GM18519 (cell line): ENCODE measurements around the gene C2orf92.

Experiments used
- ATAC-seq: cut with Tn5 transposase; IDR thresholded peaks from one replicate; pipeline ENCODE4 v1.9.1; 2021; ENCODE audit warnings: mild to moderate bottlenecking, moderate library complexity; ENCODE audit not compliant: unreplicated experiment, low FRiP score

The C2orf92 gene

DNA sequence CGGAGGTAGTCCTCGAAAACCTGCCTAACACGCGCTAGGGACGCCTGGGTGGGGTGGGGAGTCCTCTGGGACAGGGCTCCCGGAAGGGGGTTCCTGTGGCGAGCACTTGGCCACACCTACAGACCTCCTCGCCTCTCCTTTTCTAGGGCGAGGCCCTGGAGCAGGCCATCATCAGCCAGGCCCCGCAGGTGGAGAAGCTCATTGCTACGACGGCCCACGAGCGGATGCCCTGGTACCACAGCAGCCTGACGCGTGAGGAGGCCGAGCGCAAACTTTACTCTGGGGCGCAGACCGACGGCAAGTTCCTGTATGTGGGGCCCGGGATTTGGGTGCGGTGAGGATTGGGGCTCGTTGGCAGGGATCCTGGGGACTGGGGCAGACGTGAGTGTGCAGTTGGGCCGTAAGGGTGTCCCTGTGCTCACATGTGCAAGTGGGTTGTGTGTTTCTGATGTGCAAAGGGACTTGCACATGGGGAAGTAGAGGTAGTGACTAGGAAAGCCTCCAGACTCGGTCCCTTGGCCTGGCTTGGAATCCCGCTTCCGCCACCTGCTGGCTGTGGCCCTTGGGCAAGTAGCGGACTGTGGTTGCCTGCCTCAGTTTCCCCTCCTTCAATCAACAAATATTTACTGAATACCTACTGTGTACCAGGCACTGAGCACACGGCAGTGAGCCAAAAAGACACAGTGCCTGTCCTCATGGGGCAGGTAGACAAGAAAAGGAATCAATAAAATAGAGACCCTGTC is 55.6 kb downstream of the C2orf92 start:
- no peak for ATAC-seq

DNA sequence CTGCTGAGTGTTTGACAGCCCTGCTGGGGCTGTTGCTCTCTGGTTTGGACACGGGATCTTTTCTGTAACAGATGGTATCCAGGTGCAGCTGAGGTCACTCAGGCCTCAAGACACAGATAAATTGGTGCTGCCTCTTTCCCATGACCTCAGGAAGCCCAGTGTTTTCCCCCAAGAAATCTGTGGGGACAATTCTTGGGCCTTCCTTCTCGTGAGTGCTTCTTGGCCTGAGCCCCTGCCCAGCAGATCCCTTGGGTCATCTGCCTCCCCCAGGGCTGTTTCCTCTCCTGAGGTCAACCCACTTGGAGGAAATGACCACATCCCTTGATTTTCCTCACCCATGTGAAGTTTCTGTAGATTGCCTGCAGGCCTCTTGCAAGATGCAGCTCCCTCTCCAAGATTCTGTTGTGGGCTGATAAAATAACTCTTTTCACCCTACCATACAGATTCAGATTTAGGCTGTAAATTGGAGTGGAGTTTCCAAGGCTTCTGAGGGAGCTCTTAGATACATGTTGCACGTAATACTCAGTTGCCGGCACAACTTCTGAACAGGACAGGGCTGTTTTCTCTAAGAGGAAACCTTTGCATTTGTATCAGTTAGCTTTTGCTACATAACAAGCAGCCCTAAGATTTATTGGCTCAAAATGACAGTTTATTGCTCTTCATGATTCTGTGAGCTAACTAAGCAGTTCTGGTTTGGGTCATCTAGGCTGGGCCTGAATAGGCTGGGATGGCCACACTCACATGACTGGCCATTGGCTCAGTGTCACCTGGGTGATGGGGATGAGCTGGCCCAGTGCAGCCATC is 57.0 kb downstream of the C2orf92 start:
- ATAC-seq = no peak

DNA sequence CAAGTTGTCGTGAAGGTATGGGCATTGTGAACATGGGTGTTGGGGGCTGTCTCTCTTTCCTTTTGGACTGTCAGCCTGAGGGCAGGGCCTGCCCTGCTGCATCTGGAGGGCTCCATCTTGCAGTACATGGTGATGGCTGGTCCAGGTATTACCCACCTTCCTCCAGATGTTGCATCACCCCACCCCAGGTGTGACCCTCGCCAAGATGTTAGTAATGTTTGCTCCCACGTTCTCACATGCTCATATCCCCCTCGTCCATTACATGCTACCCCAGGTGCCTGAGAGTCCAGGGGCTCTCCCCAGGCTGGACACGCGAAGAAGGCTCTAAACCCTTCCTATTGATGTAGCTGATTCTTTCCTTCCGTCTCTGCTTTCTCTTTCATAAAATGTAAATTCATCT is 57.8 kb downstream of the C2orf92 start:
- no peak for ATAC-seq

DNA sequence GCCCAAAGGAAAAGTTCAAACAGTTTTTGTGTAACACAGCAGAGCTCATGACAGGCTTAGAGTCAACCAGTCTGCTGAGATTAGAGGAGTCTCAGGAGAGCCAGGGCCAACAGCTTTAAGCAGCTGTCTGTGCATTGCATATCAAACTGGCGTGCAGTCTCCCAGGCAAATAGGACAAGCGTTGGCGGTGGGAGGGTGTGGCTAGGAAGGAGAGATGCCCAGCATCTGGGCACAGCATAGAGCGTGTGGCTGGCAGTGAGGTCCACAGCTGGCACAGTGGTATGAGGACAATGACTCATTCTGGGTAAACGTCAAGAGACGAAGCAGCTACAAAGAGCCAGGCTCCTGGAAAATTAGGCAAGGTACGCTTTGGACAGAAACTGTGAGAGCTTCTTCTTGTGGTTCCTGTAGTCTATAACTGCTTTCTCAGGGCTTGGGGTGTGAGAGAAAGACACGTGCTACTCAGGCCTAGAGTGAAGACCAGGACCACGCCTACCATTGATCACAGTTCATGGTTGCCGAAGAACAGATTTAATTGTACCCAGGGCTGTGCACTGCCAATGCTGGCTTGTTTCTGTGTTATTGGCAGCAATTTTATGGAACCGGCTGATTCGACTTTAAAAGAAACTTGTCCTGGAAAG is 58.7 kb downstream of the C2orf92 start:
- ATAC-seq = no peak

DNA sequence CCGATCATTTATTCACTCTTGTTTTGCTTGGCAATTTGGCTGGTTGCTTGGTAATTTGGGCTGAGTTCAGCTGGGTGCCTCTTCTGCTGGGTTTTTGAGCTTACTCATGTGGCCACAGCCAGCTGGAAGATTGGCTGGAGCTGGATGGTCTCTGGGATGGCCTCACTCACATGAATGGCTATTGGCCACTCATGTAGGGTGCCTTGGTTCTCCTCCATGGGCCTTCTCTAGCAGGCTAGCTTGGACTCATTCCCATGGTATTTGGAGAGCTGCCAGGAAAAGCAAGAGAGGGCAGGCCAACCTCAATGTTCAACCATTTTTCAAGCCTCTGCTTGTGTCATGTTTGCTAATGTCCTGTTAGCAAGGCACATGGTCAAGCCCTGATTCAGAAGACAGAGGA is 60.7 kb downstream of the C2orf92 start:
- ATAC-seq = no peak

DNA sequence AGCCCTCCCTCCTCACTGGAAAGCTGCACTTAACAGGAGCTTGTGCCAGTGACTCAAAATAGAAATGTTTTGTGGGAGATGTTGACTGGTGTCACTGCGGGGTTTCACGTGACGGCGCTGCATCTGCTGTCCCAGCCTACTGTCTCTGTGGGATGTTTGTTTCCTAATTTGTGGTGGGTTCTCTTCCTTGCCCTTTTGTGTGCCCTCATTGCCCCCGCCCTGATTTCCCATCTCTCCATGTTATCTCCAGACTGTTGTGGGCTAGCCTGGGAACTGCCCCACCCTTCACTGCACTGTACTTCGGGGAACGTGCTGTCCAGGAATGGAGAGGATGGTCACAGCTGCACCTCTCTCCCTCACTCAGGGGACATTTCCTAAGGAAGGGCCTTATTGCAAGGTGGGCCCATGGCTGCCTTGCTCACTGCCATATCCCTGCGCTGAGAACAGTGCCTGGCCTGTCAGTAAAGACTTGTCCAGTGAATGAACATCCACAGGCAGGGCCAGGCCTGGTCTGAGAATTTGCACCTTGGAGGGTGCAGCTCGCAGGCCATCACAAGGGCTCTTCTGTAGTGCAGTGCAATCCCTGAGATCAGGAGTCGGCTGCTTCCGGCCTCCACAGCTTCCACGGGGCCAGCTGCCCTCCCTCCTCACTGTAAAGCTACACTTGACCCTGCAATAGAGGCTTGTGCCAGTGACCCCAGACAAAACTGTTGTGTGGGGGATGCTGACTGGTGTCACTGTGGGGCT is 61.9 kb downstream of the C2orf92 start:
- ATAC-seq = no peak

DNA sequence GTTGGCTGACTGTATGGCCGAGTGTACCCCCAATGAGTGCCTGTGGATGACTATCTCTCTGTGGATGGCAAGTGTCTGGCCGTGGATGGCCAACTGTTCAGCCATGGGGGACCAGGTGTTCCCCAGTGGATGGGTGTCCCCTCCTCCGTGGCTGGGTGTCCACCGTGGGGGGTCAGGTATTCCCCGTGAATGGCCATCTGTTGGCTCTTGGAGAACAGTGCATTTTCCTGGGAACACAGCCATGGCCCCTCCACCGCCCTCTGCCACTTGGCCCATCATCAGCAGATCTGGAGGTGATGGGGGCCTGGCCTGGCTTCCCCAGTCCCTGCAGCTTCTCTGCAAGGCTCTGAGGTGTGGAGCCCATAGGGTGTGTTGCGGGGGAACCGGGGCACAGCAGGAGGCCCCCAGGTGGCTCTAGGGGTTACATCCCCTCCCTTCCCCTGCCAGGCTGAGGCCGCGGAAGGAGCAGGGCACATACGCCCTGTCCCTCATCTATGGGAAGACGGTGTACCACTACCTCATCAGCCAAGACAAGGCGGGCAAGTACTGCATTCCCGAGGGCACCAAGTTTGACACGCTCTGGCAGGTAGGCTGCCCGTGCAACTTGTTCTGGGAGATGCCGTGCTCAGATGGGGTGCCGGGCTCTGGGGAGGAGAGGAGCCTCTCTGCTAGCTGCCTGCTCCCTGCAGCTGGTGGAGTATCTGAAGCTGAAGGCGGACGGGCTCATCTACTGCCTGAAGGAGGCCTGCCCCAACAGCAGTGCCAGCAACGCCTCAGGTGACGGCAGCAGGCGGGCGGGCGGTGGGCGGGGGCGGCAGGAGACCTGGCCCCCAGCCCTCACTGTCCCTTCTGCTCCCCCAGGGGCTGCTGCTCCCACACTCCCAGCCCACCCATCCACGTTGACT is 63.2 kb downstream of the C2orf92 start:
- no peak for ATAC-seq

DNA sequence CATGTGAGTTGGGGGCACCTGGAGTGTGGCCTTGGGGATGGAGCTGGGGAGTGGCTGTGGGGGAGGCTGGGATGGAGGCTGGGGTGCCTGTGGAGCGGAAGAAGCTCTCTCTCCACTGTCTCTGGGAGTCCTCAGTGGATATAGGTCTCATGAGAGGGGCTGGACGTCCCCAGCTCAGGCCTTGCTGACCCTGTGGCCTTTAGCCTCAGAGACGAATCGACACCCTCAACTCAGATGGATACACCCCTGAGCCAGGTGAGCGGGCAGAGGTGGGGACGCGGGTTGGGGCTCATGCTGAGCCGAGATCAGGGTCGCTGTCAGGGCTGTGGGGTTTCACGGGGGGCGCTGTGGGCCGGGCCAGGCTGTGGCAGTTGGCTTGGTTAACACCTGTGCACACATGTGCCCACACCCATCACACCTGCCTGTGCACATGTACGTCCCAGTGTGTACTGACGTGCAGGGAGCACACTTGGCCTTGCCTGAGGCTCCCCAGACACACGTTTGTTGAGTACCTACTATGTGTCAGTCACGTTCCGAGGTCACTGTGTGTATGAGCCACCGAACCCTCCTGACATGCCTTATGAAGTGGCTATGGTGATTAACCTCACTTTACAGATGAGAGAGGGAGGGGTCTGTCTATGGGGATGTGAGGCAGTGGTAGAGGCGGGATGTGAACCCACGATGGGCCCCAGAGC is 64.0 kb downstream of the C2orf92 start:
- ATAC-seq = no peak

DNA sequence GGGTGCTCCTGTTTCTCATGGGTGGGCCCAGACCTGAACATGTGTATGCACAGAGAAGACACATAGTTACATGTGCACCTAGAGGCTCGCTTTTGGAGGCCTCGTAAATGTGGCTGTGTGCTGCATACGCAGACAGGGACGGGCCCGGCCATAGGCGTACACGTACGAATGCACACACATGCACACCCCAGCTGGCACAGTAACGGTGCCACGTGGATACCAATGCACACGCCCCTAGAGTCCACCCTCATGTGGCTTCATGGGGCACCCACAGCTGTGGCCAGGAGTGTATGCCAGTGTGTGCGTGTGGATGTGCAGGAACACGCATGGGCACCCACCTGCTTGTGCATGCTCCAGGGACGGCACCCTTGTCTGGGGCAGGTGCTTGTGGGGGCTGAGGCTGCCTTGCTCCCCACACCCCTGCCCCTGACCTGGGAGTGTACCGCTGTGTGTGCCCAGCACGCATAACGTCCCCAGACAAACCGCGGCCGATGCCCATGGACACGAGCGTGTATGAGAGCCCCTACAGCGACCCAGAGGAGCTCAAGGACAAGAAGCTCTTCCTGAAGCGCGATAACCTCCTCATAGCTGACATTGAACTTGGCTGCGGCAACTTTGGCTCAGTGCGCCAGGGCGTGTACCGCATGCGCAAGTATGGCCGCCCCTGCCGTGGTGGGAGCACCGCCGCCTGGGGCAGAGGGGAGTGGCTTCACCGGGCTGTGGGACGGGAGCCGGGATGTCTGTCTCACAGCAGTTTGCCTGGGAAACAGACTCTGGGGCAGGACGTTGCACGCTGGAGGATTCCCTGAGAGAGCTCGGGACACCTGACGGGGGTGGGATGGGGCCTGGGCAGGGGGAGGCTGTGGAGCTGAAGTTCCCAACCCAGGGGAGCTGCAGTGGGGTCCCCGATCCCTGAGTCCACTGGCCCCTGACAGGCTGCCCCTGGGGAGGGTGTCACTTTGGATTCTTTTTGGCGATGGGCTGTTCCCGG is 64.8 kb downstream of the C2orf92 start:
- no peak for ATAC-seq

DNA sequence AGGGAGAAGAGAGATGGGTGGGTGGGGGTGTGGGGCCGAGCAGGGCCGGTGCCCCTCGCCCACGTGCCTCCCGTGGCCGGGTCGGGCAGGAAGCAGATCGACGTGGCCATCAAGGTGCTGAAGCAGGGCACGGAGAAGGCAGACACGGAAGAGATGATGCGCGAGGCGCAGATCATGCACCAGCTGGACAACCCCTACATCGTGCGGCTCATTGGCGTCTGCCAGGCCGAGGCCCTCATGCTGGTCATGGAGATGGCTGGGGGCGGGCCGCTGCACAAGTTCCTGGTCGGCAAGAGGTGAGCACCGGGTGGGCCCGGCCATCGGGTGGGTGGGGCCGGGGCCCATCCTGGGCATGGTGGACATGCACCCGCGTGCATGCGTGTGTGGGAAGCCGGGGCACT is 65.6 kb downstream of the C2orf92 start:
- ATAC-seq = no peak

DNA sequence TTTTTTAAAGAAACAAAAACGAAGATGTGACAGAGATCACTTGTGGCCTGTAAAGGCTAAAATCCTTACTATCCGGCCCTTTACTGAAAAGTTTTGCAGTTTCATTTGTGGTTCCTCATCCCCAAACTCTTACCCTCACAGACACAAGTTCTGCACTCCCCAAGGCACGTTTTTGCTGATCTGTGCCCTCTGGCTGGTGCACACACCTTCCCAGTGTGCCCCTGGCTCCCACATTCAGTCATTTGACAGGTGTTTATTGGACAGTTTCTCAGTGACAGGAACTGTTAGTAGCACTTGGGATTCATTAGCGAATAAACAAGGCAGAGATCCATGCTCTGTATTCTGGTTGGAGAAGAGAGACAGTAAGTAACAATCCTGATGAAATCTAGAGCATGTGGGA is 66.7 kb downstream of the C2orf92 start:
- ATAC-seq = no peak

DNA sequence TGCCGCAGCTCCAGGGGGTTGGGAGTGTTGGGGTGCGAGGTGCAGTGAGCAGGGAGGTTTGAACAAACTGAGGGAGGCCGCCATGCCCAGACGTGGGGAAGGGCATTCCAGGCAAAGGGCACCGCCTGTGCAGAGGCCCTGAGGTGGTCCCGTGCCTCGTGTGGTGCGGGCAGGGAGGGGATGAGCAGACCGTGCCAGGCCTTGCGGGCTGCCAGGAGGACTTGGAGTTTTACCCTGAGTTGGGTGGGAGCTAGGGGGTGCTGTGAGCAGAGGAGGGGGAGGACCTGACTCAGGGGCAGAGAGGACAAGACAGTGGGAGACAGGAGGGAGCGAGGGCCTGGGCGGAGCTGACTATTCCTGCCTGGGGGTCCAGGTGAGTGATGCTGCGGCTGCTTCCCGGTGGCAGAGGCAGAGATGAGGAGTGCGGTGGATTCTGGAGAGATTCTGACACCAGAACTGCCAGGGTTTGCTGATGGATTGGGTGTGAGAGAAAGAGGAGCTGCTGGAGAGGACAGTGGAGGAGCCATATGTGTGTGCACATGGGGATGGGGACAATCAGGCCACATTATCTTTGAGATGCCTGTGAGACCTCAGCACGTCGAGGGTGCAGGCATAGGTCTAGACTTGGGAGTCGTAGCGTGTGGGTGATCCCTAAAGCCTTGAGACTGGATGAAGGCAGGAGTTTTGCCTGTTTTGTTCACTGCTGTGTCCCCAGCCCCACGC is 67.3 kb downstream of the C2orf92 start:
- no peak for ATAC-seq

DNA sequence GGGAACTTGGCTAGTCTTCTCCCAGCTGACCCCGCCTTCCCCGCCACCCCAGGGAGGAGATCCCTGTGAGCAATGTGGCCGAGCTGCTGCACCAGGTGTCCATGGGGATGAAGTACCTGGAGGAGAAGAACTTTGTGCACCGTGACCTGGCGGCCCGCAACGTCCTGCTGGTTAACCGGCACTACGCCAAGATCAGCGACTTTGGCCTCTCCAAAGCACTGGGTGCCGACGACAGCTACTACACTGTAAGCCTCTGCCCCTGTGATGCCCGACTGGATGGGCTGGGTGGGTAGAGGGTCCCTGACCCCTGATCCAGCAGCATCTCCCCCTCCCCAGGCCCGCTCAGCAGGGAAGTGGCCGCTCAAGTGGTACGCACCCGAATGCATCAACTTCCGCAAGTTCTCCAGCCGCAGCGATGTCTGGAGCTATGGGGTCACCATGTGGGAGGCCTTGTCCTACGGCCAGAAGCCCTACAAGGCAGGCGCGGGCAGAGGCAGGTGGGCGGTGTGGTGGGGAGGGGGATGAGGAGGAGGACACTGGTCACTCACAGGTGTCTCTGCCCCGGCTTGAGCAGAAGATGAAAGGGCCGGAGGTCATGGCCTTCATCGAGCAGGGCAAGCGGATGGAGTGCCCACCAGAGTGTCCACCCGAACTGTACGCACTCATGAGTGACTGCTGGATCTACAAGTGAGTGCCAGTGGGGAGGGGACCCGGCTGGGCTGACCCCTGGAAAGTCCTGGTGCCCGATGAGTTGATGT is 68.1 kb downstream of the C2orf92 start:
- no peak for ATAC-seq

DNA sequence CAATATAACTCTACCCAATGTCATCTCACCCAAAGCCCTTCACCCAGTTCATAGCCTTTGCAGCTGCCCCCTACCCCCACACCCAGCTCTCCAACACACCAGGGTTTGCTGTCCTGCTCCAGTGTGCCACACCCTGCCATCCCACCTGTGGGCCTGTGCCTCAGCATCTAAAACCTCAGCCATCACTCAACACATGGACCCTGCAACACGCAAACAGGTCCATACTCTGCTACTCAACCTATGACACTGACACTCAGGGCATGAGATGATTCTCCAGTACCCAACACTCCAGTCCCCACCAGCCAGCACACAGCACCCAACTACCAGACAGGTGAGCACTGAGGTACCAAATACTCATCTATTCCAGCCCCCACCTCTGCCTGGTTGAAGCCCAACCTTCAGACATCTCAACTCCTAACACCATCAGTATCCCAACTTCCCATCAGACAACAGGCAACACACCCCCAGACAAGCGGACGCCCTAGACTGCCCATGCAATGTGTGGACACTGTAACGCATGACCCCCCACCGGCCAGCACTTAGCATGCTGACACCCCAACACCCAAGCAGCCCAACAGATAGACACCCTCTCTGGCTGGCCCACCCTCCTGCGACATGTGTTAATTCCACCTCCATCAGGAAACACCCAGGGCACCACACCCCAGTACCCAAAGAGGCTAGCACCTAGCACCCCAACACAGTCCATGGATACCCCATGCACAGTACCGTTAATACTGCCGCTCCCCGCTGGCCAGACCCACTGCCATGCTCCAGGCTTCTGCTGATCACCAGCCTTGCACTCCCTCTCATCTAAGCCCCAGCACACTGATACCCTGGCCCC is 68.9 kb downstream of the C2orf92 start:
- no peak for ATAC-seq

DNA sequence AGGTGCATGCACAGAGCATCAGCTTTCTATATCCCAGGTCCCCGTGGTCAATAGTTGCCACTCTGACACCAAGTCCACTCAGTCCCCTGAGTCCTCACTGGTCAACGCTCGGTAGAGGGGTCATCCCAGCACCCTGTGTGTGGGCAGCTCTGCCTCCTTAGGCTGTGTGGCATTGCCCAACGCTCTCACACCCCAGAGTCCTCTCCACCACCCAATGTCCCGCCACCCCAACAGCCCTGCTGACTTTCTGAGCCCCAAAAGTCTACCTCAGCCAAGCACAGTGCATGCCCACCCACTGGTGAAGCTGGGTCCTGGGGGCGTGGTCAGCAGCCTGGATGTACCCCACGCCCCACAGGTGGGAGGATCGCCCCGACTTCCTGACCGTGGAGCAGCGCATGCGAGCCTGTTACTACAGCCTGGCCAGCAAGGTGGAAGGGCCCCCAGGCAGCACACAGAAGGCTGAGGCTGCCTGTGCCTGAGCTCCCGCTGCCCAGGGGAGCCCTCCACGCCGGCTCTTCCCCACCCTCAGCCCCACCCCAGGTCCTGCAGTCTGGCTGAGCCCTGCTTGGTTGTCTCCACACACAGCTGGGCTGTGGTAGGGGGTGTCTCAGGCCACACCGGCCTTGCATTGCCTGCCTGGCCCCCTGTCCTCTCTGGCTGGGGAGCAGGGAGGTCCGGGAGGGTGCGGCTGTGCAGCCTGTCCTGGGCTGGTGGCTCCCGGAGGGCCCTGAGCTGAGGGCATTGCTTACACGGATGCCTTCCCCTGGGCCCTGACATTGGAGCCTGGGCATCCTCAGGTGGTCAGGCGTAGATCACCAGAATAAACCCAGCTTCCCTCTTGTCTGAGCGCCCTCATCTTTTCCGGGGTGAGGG is 69.7 kb downstream of the C2orf92 start:
- ATAC-seq = no peak
